ENCODE results near the gene BAG3.
"Not testable (repeated sequence)": the region's sequence is repeated elsewhere in the genome, so short reads cannot be mapped to it uniquely, and the experiment has no call there.

DNA sequence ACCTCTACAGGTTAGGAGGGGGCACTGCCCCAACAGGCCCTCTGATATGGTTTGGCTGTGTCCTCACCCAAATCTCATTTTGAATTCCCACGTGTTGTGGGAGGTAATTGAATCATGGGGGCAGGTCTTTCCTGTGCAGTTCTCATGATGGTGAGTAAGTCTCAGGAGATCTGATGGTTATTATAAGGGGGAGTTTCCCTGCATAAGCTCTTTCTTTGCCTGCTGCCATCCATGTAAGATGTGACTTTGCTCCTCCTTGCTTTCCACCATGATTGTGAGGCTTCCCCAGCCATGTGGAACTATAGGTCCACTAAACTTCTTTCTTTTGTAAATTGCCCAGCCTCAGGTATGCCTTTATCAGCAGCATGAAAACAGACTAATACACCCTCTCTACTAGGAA, 59.8 kb downstream of the BAG3 start:
- not testable (repeated sequence) for TF ChIP-seq CTCF (IDR thresholded peaks at IDR 0.05 in 4 of 5, conservative IDR thresholded peaks at IDR 0.05 in 1 of 5); POLR2A (IDR thresholded peaks at IDR 0.05)
